HUES6 (cell line): ENCODE measurements around the gene PIGL.

ENCODE experiments used
- H3K27ac ChIP-seq: 2 replicates; pipeline ENCODE4 v1.7.0; 2013; ENCODE audit warnings: low read depth, mild to moderate bottlenecking, low read length, inconsistent platforms
- H3K27me3 ChIP-seq: 2 replicates; pipeline ENCODE4 v1.6.1; 2013; ENCODE audit warnings: low read length; ENCODE audit not compliant: control insufficient read depth, insufficient read depth
- H3K36me3 ChIP-seq: 2 replicates; pipeline ENCODE4 v1.6.1; 2013; ENCODE audit warnings: low read length; ENCODE audit not compliant: control insufficient read depth, insufficient read depth
- H3K4me1 ChIP-seq: 2 replicates; pipeline ENCODE4 v1.6.1; 2013; ENCODE audit warnings: low read length; ENCODE audit not compliant: control insufficient read depth, insufficient read depth
- H3K4me3 ChIP-seq: 2 replicates; pipeline ENCODE4 v1.5.1; 2013; ENCODE audit warnings: low read depth, low read length
- H3K9ac ChIP-seq: one replicate; pipeline ENCODE4 v1.6.1; 2013; ENCODE audit warnings: mild to moderate bottlenecking, low read length
- H3K9me3 ChIP-seq: 2 replicates; pipeline ENCODE4 v1.6.1; 2013; ENCODE audit warnings: low read depth, low read length; ENCODE audit not compliant: control insufficient read depth, insufficient read depth

Gene PIGL

GRCh38 chr17:16313139-16314090, 96.4 kb downstream of the PIGL start:
- peaks cover 14% of the 10 kb centered on the region; the same call in 1 of the 2 replicates for H3K9me3 ChIP-seq
- peaks cover 5% of the 10 kb centered on the region; the same call in 1 of the 2 replicates for H3K4me1 ChIP-seq
- H3K9ac ChIP-seq: no peak overlapping the region
- no peak overlapping the region for H3K27ac ChIP-seq
- H3K27me3 ChIP-seq: no peaks in the 10 kb centered on the region
- no peak overlapping the region for H3K4me3 ChIP-seq
- peaks cover 34% of the 10 kb centered on the region for H3K36me3 ChIP-seq

- peaks cover 35% of the 10 kb centered on the region for H3K36me3 ChIP-seq
- H3K9me3 ChIP-seq: peaks cover 14% of the 10 kb centered on the region; the same call in 1 of the 2 replicates
- no peak overlapping the region for H3K9ac ChIP-seq
- no peak overlapping the region for H3K4me3 ChIP-seq
- H3K27ac ChIP-seq: no peak overlapping the region
- H3K27me3 ChIP-seq: no peaks in the 10 kb centered on the region
- H3K4me1 ChIP-seq: peaks cover 5% of the 10 kb centered on the region; the same call in 1 of the 2 replicates
These were observed 97.2 kb downstream of the PIGL start for GRCh38 chr17:16314189-16314588.

- H3K27ac ChIP-seq: no peak overlapping the region
- H3K9ac ChIP-seq: no peak overlapping the region
- H3K4me1 ChIP-seq: peaks cover 5% of the 10 kb centered on the region; the same call in 1 of the 2 replicates
- H3K27me3 ChIP-seq: no peaks in the 10 kb centered on the region
- H3K4me3 ChIP-seq: no peak overlapping the region
- H3K9me3 ChIP-seq: peaks cover 14% of the 10 kb centered on the region; the same call in 1 of the 2 replicates
- H3K36me3 ChIP-seq: peaks cover 37% of the 10 kb centered on the region
These were observed 97.8 kb downstream of the PIGL start for GRCh38 chr17:16314859-16315258.

GRCh38 chr17:16319969-16320368, 103.0 kb downstream of the PIGL start:
- Histone ChIP-seq H3K9me3 (no peaks in the 10 kb centered on the region), H3K9ac (no peak overlapping the region), H3K4me1 (peaks cover 5% of the 10 kb centered on the region; the same call in 1 of the 2 replicates), H3K36me3 (peaks cover 22% of the 10 kb centered on the region), H3K27ac (no peak overlapping the region), H3K27me3 (no peaks in the 10 kb centered on the region), H3K4me3 (no peak overlapping the region)

- no peaks in the 10 kb centered on the region for H3K9me3 ChIP-seq
- H3K36me3 ChIP-seq: peaks cover 26% of the 10 kb centered on the region
- no peak overlapping the region for H3K27ac ChIP-seq
- no peak overlapping the region for H3K9ac ChIP-seq
- H3K27me3 ChIP-seq: no peaks in the 10 kb centered on the region
- H3K4me3 ChIP-seq: no peak overlapping the region
- H3K4me1 ChIP-seq: no peaks in the 10 kb centered on the region
These were observed 105.6 kb downstream of the PIGL start for GRCh38 chr17:16322636-16323035.

GRCh38 chr17:16325964-16326363, 109.0 kb downstream of the PIGL start:
- no peaks in the 10 kb centered on the region for H3K9me3 ChIP-seq
- H3K4me3 ChIP-seq: no peak overlapping the region
- H3K4me1 ChIP-seq: no peaks in the 10 kb centered on the region
- peaks cover 23% of the 10 kb centered on the region for H3K36me3 ChIP-seq
- H3K9ac ChIP-seq: no peak overlapping the region
- H3K27ac ChIP-seq: no peak overlapping the region
- H3K27me3 ChIP-seq: no peaks in the 10 kb centered on the region

GRCh38 chr17:16327018-16327417, 110.0 kb downstream of the PIGL start:
- Histone ChIP-seq H3K4me3 (no peak overlapping the region), H3K4me1 (no peaks in the 10 kb centered on the region; the same call in 1 of the 2 replicates), H3K9ac (no peak overlapping the region), H3K36me3 (peaks cover 23% of the 10 kb centered on the region), H3K27ac (no peak overlapping the region), H3K27me3 (no peaks in the 10 kb centered on the region), H3K9me3 (no peaks in the 10 kb centered on the region)

- H3K27me3 ChIP-seq: no peaks in the 10 kb centered on the region
- H3K9ac ChIP-seq: no peak overlapping the region
- peaks cover 16% of the 10 kb centered on the region for H3K36me3 ChIP-seq
- no peak overlapping the region for H3K4me3 ChIP-seq
- no peaks in the 10 kb centered on the region; the same call in 1 of the 2 replicates for H3K4me1 ChIP-seq
- no peaks in the 10 kb centered on the region for H3K9me3 ChIP-seq
- no peak overlapping the region for H3K27ac ChIP-seq
These were observed 112.0 kb downstream of the PIGL start for GRCh38 chr17:16328997-16329396.

GRCh38 chr17:16329519-16330271, 112.7 kb downstream of the PIGL start:
- Histone ChIP-seq H3K9ac (no peak overlapping the region), H3K4me3 (no peak overlapping the region), H3K4me1 (no peaks in the 10 kb centered on the region; the same call in 1 of the 2 replicates), H3K36me3 (peaks cover 16% of the 10 kb centered on the region), H3K27me3 (no peaks in the 10 kb centered on the region), H3K9me3 (no peaks in the 10 kb centered on the region), H3K27ac (no peak overlapping the region)

- Histone ChIP-seq H3K27me3 (no peaks in the 10 kb centered on the region), H3K36me3 (peaks cover 13% of the 10 kb centered on the region), H3K4me3 (no peak overlapping the region), H3K9ac (no peak overlapping the region), H3K27ac (no peak overlapping the region), H3K9me3 (no peaks in the 10 kb centered on the region), H3K4me1 (no peaks in the 10 kb centered on the region)
These were observed 121.4 kb downstream of the PIGL start for GRCh38 chr17:16338391-16338790.

GRCh38 chr17:16339402-16339801, 122.4 kb downstream of the PIGL start:
- Histone ChIP-seq H3K27ac (no peak overlapping the region), H3K9ac (no peak overlapping the region), H3K36me3 (peaks cover 23% of the 10 kb centered on the region), H3K4me3 (no peak overlapping the region), H3K9me3 (no peaks in the 10 kb centered on the region), H3K4me1 (no peaks in the 10 kb centered on the region), H3K27me3 (no peaks in the 10 kb centered on the region)
